GM12878 (cell line): Measurements from ENCODE around the gene TMEM217. TPM values are rescaled to one million over a fixed set of nuclear protein-coding genes. Genes with fewer than 3 reads are reported as not detected.

ENCODE experiments used
- ATAC-seq: fragments of 200-7000 bp; cut with Tn5 transposase; 3 replicates; pipeline ENCODE4 v1.9.1; 2020; ENCODE audit warnings: mild to moderate bottlenecking, moderate library complexity
- BruUV-seq: library from RNA; stranded (reverse); fragments of 400-500 nt; replicated peaks from 2 replicates; lab custom pipeline; 2021; lab: Mats Ljungman, UMichigan
- CTCF ChIA-PET: fragments of 300-600 bp; sonication (Branson Sonifier 250); formaldehyde crosslinking; extraction: SDS; loops from one replicate; lab custom pipeline; 2021; ENCODE audit warnings: inconsistent platforms; lab: Yijun Ruan, JAX
- POLR2A ChIA-PET: fragments of 350-600 bp; formaldehyde crosslinking; extraction: SDS; loops from one replicate; lab custom pipeline; 2021; ENCODE audit warnings: inconsistent platforms; lab: Charles Lee
- RAD21 ChIA-PET: fragments of 300-600 bp; sonication (Branson Sonifier 250); formaldehyde crosslinking; loops from one replicate; lab custom pipeline; 2023; ENCODE audit warnings: antibody characterized with exemption; ENCODE audit not compliant: unreplicated experiment; lab: Charles Lee
- SMC1A ChIA-PET: fragments of 300-600 bp; sonication (Branson Sonifier 250); formaldehyde crosslinking; loops from one replicate; lab custom pipeline; 2023; ENCODE audit not compliant: unreplicated experiment, uncharacterized antibody; lab: Charles Lee
- DNase-seq: peaks from one replicate; pipeline ENCODE4 v3.0.0-alpha.2; 2011; ENCODE audit warnings: low read depth, low spot score
- FAIRE-seq: peaks from 3 replicates; lab custom pipeline; 2011; peaks lifted over from hg19 to GRCh38; lab: Jason Lieb, UNC
- H2AFZ ChIP-seq: 2 replicates; pipeline ENCODE4 v1.6.0; 2011; ENCODE audit warnings: low read depth, low read length, control low read depth; ENCODE audit not compliant: control insufficient read depth
- H3K27ac ChIP-seq: 2 replicates; pipeline ENCODE4 v1.5.1; 2011; ENCODE audit warnings: control low read depth; ENCODE audit not compliant: control insufficient read depth, insufficient read depth
- H3K27me3 ChIP-seq, 2 experiments: replicated peaks in 1 of 2; 2 replicates each; pipeline versions ENCODE4 v1.6.0 to v1.6.1; 2011; ENCODE audit warnings: low read length in 1 of 2; ENCODE audit not compliant: control insufficient read depth in 2 of 2, insufficient read depth in 2 of 2
- H3K36me3 ChIP-seq, 2 experiments: 2 replicates each; pipeline ENCODE4 v1.5.1; 2011; ENCODE audit warnings: low read length in 1 of 2; ENCODE audit not compliant: control insufficient read depth in 2 of 2, insufficient read depth in 2 of 2
- H3K4me1 ChIP-seq: 2 replicates; pipeline ENCODE4 v1.6.1; 2011; ENCODE audit warnings: mild to moderate bottlenecking, low read length, moderate library complexity, mixed read lengths; ENCODE audit not compliant: control insufficient read depth, insufficient read depth
- H3K4me2 ChIP-seq: 2 replicates; pipeline ENCODE4 v1.6.0; 2011; ENCODE audit warnings: control low read depth; ENCODE audit not compliant: control insufficient read depth, insufficient read depth
- H3K4me3 ChIP-seq: fragments of 200-600 bp; sonication (generic); 2 replicates; pipeline ENCODE4 v1.5.1; 2016
- H3K79me2 ChIP-seq: 2 replicates; pipeline ENCODE4 v1.6.0; 2011; ENCODE audit warnings: low read length; ENCODE audit not compliant: control insufficient read depth, insufficient read depth
- H3K9ac ChIP-seq: 2 replicates; pipeline ENCODE4 v1.8.0; 2011; ENCODE audit warnings: low read length, control low read depth, mixed read lengths; ENCODE audit not compliant: control insufficient read depth, insufficient read depth
- H3K9me3 ChIP-seq: replicated peaks from 3 replicates; pipeline ENCODE4 v1.5.1; 2011; ENCODE audit warnings: mild to moderate bottlenecking, low read length; ENCODE audit not compliant: control insufficient read depth, insufficient read depth
- H4K20me1 ChIP-seq: 2 replicates; pipeline ENCODE4 v1.6.0; 2011; ENCODE audit not compliant: control insufficient read depth, insufficient read depth
- EGR1 ChIP-seq, 2 experiments: IDR thresholded peaks; 1 replicate in 1 of 2; 2 replicates in 1 of 2; pipeline ENCODE4 v1.6.1; 2011 to 2012; ENCODE audit warnings: low read depth in 2 of 2, low read length in 2 of 2, borderline replicate concordance in 1 of 2, mild to moderate bottlenecking in 1 of 2, moderate library complexity in 1 of 2
- GABPA ChIP-seq: IDR thresholded peaks from 2 replicates; pipeline ENCODE4 v1.6.1; 2014; ENCODE audit warnings: antibody characterized with exemption, low read depth, mild to moderate bottlenecking, inconsistent platforms
- HDAC6 ChIP-seq: fragments of 200-600 bp; sonication (generic); IDR thresholded peaks from one replicate; pipeline ENCODE4 v1.8.0; 2017; ENCODE audit warnings: antibody characterized with exemption; ENCODE audit not compliant: unreplicated experiment
- NBN ChIP-seq: fragments of 450-650 bp; IDR thresholded peaks from 2 replicates; pipeline ENCODE4 v1.6.1; 2016
- NFXL1 ChIP-seq: fragments of 450-650 bp; IDR thresholded peaks from 2 replicates; pipeline ENCODE4 v1.6.1; 2017; ENCODE audit warnings: antibody characterized with exemption, mild to moderate bottlenecking, borderline replicate concordance
- NKRF ChIP-seq: fragments of 450-650 bp; conservative IDR thresholded peaks from 2 replicates; pipeline ENCODE4 v1.6.1; 2017; ENCODE audit warnings: mild to moderate bottlenecking, moderate library complexity
- NR2C2 ChIP-seq: IDR thresholded peaks from 2 replicates; pipeline ENCODE4 v1.6.1; 2011; ENCODE audit warnings: borderline replicate concordance, low read depth; ENCODE audit not compliant: control insufficient read depth, insufficient read length
- PBX3 ChIP-seq: IDR thresholded peaks from 2 replicates; pipeline ENCODE4 v1.6.1; 2011; ENCODE audit warnings: mild to moderate bottlenecking, low read depth, low read length, moderate library complexity; ENCODE audit not compliant: insufficient replicate concordance
- RFX5 ChIP-seq: IDR thresholded peaks from 2 replicates; pipeline ENCODE4 v1.6.1; 2011; ENCODE audit warnings: low read depth, low read length, improper control_type of control experiment
- SRF ChIP-seq, 2 experiments: IDR thresholded peaks; 2 replicates each; pipeline ENCODE4 v1.6.1; 2011; ENCODE audit warnings: low read depth in 2 of 2, low read length in 2 of 2, mild to moderate bottlenecking in 1 of 2, moderate library complexity in 1 of 2
- TCF3 ChIP-seq: IDR thresholded peaks from 2 replicates; pipeline ENCODE4 v1.6.1; 2012; ENCODE audit warnings: low read depth, mild to moderate bottlenecking, low read length, borderline replicate concordance; ENCODE audit not compliant: insufficient read depth
- ZNF217 ChIP-seq: fragments of 450-650 bp; IDR thresholded peaks from 2 replicates; pipeline ENCODE4 v1.6.1; 2017; ENCODE audit warnings: antibody characterized with exemption, mild to moderate bottlenecking
- ZNF24 ChIP-seq: fragments of 450-650 bp; IDR thresholded peaks from 2 replicates; pipeline ENCODE4 v1.6.1; 2017; ENCODE audit warnings: antibody characterized with exemption, mild to moderate bottlenecking
- ZZZ3 ChIP-seq: IDR thresholded peaks from 2 replicates; pipeline ENCODE4 v1.6.1; 2011; ENCODE audit warnings: low read depth; ENCODE audit not compliant: control insufficient read depth, insufficient read length
- WGBS: methylation state at CpG from one replicate; pipeline ENCODE4 v1.1.6; 2016; ENCODE audit warnings: low lambda C conversion rate; ENCODE audit not compliant: insufficient replicate concordance, insufficient coverage; ENCODE audit errors: missing lambda C conversion rate; 5-methylcytosine and 5-hydroxymethylcytosine counted together
- in situ Hi-C: fragments of 300-500 bp; cut with MboI; formaldehyde crosslinking; loops from 9 replicates; pipeline ENCODE4 v1.14.3; 2018; ENCODE audit warnings: mixed read lengths
- intact Hi-C: fragments of 100-400 bp; cut with micrococcal nuclease; formaldehyde crosslinking; loops from one replicate; pipeline ENCODE4 v1.14.2; 2022; ENCODE audit not compliant: unreplicated experiment
- polyA plus RNA-seq, 11 experiments: library from polyadenylated mRNA; depleted of rRNA in 4 of 11; unstranded in 6 of 11; stranded (reverse) in 5 of 11; fragments of >200 nt; fragmentation: Nextera tagmentation in 4 of 11; fragmentation: Illumina TruSeq in 1 of 11; extraction: Ambion mirVana in 4 of 11; extraction: Trizol in 1 of 11; gene quantifications; 1 replicate in 1 of 11; 2 replicates in 10 of 11; pipeline versions ENCODE4 v1.2.1 to v1.2.3, GENCODE V29; 2011 to 2016; ENCODE audit warnings: inconsistent platforms in 2 of 11, missing spikeins in 2 of 11, low read depth in 1 of 11
- total RNA-seq, 4 experiments: library from RNA; depleted of rRNA in 3 of 4; stranded (reverse); fragments of >200 nt in 3 of 4; fragmentation: Illumina TruSeq in 1 of 4; extraction: Trizol in 1 of 4; gene quantifications; 2 replicates each; pipeline versions ENCODE4 v1.2.1 to v1.2.3, GENCODE V29; 2013 to 2021

Gene TMEM217
- total and polyA plus RNA-seq, 10 of the 15 experiments (the other 5 are each of a cell fraction or from before 2014, with no cell fraction given) = 1.3 to 4.5 (median 2.3) TPM

GRCh38 chr6:37206622-37207021, 51.3 kb downstream of the TMEM217 start (continued):
- TF ChIP-seq NKRF (no peak), NR2C2 (no peak), NFXL1 (no peak), ZNF217 (no peak)
- TF ChIP-seq, all 136 proteins: peak for 0

- H4K20me1 ChIP-seq = no peaks in the 10 kb centered on the region
- intact Hi-C loops (no loop called here), in situ Hi-C loops (loop anchor here (5.0 to 10.0 kb wide), 2 partner anchors 181 to 319 kb away; partner anchors contain the start of gene C6orf89)
- no peak overlapping the region for H3K4me2 ChIP-seq
- ATAC-seq (no peak), DNase-seq (no peak), FAIRE-seq (no peak)
- peaks cover 3% of the 10 kb centered on the region; the same call in 1 of the 2 replicates for H3K4me1 ChIP-seq
- no TSS peak for BruUV-seq
- RAD21 ChIA-PET = no interaction called here
- CTCF ChIA-PET = interaction anchor here (0.6 to 9.2 kb wide), 7 partner anchors 34 to 1071 kb away, joined by 3 to 135 read pairs (median 4); no protein-coding TSS in a partner anchor
- H3K36me3 ChIP-seq = no peaks in the 10 kb centered on the region
- no peaks in the 10 kb centered on the region for H3K27me3 ChIP-seq
- H3K9ac ChIP-seq = no peak overlapping the region
- H3K27ac ChIP-seq = no peak overlapping the region
- SMC1A ChIA-PET = no interaction called here
- no peaks in the 10 kb centered on the region for H3K9me3 ChIP-seq
- no peak overlapping the region for H3K4me3 ChIP-seq
- WGBS = 83% methylated on average over 4 of the region's 4 CpGs
- TF ChIP-seq EGR1 (IDR thresholded peaks at IDR 0.05; ENCODE audit: borderline replicate concordance in 1 of 2, low read depth in 2 of 2, low read length in 2 of 2) (no peak), GABPA (no peak), SRF (IDR thresholded peaks at IDR 0.05; ENCODE audit: low read depth in 2 of 2, low read length in 2 of 2) (no peak), HDAC6 (no peak), PBX3 (no peak), ZNF24 (no peak), TCF3 (no peak), RFX5 (no peak), NBN (no peak), ZZZ3 (no peak)
- POLR2A ChIA-PET = interaction anchor here (0.5 kb wide), 1 partner anchor 110 kb away, joined by 3 read pairs; no protein-coding TSS in a partner anchor
- peak overlapping the region; percentile 62 for H2AFZ ChIP-seq
- H3K79me2 ChIP-seq = no peaks in the 10 kb centered on the region
Measured at GRCh38 chr6:37205997-37206340, 52.0 kb downstream of the TMEM217 start.
